HG03565 (cell line): ENCODE results near the gene ATRN.

Experiments used
- ATAC-seq: cut with Tn5 transposase; IDR thresholded peaks from one replicate; pipeline ENCODE4 v1.9.1; 2021; ENCODE audit warnings: mild to moderate bottlenecking, moderate library complexity; ENCODE audit not compliant: unreplicated experiment

The ATRN gene

DNA sequence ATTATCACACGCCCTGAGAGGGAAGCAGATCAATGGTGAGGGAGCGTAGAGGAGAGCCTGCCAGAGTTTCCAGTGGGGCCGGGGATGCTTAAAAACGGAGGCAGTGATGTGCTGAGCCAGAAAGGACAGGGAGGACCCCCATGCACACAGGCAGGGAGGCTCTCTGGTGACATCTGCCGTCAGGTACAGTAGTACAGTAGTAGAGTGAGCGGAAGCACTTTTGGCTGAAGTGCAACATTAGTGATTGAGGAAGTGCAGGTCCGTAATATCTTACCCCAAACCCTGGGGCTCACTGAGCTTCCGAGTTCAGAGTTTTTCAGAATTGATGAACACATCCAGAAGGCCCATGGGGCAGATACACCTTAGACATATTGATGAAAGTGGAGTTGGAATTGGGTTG is 150.3 kb downstream of the ATRN start:
- ATAC-seq, result no peak

DNA sequence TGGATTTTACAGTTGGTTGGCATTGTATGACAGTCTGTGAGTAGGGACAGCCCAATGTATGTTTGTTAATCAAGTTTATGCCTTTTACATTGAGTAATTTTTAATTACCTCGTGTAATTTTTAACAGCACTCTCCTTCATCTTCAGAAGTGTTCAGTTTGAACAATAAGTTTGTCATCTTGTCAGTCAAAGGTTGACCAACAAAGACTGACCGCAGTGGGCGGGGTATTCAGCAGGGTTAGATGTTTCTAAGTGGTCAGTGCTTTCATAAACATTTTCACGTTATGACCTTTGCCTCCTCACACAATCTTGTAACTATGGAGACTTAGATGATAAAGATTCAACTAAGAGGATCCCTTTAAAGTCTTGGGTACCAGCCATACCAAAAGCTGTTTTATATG is 151.6 kb downstream of the ATRN start:
- ATAC-seq, result no peak

DNA sequence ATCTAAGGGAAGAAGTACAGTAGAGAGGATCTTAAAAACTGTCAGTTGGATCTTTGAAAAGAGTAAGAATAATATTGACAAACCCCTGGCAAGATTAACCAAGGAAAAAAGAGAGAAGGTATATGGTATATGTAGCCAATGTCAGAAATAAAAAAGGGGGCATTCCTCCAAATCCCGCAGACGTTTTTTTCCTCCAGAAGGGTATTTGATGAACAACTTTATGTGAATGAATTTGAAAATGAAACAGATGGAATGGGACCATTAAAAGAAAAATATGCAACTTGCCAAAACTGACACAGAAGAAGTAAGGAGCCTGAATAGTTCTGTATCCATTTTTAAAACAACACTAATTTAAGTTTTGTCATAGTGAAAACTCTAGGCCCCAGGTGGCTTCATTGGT is 156.7 kb downstream of the ATRN start:
- no peak for ATAC-seq

DNA sequence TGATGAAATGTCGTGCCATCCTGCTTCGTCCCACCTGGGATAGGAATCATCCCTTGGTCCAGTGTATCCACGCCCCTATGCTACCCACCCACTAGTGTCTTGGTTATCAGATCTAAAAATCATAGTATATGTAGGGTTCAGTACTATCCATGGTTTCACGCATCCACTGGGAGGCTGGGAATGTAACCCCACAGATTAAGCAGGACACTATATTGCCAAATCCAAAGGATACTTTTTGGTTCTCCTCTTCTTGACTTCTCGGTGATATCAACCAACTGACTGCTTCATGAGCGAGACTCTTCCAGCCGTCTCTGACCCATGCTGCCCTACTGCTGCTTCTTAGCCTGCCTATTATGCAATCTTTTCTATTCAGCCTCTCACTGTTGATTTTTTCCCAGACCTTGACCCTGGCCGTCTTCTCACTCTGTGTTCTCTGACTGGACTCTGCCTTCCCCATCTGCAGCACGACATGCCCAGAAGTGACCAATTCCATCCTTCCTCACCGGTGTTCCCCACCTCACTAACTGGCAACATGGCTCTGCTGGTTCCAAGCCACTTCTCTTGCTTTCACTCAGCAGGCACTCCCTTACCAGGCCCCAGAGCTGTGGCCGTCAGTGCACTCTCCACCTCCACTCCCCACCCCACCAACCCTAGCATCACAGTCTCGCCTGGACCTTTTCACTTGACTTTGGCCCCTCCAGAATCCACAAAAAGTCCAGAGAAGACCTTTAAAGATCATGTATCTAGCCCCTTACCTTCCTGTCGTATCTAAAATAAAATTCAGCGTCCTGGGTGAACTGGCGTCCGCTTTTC is 157.9 kb downstream of the ATRN start:
- no peak for ATAC-seq

DNA sequence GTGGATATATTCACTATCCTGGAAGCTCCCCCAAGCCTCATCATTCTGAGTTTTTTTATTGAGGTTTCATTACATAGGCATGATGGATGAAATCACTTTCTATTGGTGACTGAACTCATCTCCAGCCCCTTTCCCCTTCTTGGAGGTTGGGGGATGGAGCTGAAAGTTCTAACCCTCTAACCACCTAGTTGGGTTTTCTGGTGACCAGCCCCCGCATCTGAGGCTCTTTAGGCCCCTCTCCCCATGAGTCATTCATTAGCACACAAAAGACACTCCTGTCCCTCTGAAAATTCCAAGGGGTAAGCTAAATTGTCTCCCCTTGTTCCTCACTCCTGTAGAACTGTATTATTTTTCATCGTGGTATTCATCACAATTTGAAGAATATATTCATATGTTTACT is 159.1 kb downstream of the ATRN start:
- no peak for ATAC-seq

DNA sequence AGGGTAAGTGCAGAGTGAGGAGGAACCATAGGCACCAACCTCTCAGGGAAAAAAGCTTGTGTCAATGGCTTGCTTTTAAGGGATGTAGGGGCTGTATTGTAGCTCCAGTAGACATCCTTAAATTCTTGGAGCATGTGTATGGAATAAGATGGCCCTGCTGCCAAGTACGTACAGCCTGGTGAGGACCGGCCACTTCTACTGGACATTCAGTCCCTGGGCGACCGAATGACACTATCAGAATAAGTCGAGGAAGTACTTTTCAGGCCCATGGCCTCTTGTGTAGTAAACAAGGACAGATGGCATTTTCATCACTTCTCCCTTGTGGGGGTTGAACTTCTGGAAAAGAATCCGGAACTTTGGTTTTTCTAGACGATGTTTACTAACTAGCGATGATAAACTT is 159.6 kb downstream of the ATRN start:
- ATAC-seq, result no peak

DNA sequence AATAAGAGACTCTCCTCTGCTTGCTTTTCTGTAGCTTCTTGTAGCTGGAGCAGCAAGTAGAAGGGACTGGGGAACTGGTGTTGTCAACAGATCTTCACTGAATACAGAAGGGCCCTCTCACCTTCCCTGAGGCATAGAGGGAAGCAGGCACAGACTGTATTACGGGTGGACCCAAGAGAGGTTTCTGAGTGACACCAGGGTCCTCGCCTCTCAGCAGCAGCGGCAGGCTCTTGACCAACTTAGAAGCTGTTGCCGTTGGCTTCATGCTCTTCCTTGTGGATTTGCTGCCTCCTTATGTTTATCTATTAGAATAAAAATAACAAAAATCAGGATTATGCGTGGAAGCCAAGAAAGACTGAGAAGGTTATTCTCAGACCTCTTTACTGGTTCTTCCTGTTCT is 160.7 kb downstream of the ATRN start:
- no peak for ATAC-seq

DNA sequence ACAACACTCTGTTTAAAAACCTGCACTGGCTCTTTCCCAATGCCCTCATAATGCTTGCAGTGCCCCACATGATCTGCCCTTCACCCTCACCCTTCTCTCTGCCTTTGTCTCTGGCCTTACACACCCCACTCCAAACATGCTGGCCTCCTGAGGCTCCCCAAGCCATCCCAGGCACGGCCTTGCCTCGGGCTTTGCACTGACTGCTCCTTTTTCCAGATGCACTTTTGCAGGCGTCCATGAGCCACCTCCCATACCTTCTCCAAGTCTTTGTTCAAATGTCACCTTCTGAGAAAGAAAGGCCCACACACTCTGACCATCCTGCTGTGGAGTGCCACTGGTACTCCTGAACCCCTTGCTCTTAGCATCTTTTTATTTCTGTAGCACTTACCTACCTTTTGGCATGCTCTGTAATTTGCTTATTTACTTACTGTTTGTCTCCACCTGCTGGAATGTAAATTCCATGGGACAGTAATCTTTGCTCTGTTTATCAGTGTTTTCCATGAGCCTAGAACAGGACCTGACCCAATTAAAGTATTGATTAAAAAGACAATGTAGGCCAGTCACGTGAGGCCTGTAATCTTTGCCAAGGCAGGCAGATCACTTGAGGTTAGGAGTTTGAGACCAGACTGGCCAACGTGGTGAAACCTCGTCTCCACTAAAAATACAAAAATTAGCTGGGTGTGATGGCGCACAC is 161.6 kb downstream of the ATRN start:
- ATAC-seq, result no peak

DNA sequence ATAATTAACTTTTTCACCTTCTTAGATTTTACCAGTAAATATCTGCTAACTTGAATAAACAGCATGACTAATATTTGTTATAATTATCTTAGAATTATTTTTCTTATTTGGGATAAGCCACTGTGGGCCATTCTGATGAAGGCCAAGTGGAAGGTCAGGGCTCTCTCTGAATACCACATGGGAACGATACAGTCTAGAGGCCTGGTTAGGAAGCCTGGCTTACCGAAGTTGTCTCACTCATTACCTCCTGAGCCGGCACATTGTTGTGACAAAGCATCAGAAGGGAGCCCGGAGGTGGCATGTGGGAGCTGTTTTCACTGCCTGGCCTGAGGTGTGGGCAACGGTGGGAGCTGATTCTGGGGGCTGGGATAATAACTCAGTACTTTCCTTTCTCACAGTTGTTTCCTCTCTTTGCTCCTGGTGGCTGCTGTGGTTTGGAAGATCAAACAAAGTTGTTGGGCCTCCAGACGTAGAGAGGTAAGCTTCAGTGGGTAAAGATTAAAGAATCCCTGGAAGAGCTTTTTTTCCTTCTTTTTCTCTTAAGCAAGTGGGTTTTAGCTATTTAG is 163.2 kb downstream of the ATRN start:
- ATAC-seq, result no peak

DNA sequence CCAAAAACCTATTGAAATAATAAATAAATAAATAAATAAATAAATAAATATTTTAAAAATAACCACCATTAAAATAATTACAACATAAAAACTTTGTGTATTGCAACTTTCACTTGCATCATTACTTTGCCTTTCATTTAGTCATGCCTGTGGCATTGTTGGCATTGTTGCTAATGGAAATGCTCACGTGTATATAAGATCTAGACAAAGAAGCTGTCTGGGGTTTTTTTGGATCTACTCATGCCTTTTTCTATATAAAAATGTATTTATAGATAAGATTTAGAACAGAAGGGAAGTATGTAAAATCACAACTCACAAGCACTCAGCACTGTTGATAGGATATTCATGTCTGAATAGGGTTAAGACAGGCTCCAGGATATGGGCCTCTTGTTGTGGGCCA is 164.5 kb downstream of the ATRN start:
- no peak for ATAC-seq

DNA sequence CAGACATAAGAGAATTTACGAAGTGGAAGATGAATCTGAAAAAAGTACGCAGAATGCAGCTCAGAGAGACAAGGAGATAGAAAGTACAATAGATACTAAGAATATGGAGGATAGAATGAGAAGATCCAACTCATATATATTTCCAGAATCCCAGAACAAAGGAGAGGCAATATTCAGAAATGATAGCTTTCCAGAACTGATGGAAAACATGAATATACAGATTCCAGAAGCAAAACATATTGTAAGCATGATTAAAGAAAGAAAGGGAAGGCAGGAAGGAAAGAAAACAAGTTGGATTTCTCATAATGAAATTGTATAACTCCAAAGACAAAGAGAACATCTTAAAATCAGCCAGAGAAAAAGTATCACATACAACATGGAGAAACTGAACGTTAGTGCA is 169.4 kb downstream of the ATRN start:
- no peak for ATAC-seq

DNA sequence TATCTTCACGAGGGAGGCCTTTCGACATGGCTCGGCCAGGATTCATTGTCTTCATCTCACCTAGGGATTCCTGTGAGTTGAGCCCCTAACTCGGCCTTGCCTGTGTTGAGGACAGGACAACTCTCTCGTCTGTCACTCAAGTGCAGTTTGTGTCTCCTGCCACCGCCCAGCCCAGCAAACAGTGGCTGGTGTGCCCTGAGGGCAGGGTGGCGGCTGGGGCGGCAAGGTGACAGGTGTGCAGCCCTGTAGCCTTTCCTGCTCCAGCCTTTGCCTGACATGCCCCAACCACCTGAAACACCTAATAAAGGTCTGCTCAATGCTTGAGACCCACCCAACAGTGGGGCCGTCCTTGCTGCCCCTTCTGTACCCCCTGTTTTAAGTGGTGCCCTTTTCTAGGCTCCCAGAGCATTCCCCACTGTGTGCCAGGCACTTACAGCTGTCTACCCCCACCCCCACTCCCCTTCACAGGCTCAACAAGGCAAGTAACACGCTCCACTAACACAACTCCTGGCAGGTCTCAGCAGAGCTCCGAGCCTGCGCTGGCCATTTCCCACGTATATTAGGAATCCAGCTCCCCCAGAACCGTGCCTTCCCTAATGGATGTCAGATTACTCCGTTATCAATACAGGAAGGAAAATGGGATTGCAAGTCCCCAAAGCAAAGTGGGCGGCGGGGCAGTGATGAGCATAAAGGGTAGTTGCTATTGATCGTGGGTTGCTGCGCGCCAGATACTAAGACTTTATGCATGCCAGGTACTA is 174.7 kb downstream of the ATRN start:
- ATAC-seq, result no peak

DNA sequence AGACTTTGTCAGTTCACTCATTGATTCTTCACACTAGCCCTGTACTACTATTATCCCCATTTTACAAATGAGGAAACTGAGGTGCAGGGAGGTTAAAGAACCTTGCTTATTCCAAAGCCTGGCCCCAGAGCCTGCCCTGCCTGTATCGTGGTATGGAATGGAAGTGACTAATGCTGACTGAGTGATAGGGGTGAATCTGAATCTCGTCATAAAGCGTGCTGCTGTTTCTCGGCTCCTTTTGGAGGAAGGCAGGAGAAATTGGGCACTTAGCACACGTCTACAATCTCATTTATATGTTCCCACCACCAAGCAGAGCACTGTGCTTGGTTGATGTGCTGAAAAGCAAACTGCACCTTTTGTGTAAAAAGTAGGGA is 175.2 kb downstream of the ATRN start:
- no peak for ATAC-seq

DNA sequence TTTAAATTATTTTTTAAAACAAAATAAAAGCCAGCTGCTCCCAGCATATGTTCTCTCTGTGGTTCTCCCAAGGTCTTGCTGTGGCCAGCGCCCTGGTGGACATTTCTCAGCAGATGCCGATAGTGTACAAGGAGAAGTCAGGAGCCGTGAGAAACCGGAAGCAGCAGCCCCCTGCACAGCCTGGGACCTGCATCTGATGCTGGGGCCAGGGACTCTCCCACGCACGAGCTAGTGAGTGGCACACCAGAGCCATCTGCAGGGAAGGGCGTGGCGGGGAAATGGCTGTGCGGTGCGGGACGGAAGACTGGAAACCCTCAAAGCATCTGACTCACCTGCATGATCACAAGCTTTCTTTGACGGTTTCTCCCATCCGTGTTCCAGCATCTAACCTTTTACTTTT is 175.8 kb downstream of the ATRN start:
- no peak for ATAC-seq

DNA sequence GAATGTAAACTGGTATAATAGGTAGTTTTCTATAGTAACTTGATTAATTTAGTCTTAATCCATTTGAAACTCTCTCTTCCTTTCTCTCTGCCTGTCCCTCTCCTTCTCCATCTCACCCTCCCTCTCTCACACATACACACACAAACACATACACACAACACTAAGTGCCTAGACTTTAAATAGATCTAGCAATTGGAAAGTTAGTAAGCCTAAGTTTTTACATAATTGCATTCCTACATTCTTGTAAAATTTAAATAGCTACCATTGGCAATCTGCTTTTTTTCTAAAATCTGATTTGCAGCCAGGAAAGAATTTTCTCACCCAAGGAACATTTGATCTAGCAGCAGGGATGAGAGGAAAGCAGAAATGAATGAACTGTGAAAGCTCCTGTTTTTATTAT is 176.7 kb downstream of the ATRN start:
- no peak for ATAC-seq

DNA sequence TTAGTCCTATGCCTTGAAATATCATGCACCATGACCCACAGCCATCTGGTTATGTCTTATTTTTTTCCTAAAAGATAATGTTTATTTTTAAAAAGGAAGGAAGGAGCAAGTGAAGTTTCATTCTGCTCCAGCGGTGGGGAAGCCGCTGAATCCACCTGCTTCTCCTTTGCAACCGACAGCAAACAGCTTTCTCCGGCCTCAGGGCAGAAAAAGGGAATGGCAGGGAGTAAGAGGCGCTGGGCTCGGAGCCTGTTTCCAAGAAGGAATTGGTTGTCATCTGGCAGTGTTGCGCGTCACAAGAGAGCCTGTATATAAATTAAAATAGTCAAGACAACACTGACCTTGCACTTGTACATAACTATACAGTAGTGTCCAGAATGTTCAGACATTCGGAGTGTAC is 178.1 kb downstream of the ATRN start:
- no peak for ATAC-seq

DNA sequence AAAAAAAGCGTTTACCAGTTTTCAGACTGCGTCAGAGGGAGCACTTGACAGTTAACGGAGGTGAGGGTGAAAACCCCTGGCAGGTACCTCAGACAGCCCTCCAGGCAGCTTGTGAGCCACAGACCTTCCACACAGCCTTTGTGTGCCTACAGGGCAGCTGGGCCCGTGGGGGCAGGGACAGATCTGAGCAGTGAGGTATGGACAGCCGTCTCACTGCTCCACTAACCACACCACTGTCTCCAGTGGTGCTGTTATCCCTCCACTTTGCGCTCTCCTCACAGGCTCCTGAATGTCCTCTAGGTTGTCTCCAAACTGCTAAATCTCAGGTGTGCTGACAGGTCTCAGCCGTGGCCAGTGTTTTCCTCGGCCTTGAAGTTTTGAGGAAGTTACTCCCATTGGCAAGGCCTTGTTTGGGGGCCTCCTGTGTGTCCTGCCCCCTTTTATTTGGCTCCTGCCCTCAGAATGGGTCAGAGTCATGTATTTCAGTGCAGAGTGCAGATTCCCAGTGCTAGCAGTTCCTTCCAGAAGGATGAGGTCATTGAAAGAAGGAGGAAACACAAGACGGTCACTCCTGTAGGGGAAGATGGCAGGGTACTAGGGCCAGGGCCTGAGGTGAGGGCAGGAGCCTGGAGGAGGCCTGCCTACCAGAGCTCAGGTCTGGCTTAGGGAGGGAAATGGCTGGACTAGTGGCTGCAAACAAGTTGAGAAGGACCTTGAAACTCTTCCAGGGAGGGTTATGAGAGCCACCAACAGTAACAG is 180.6 kb downstream of the ATRN start:
- ATAC-seq, result no peak

DNA sequence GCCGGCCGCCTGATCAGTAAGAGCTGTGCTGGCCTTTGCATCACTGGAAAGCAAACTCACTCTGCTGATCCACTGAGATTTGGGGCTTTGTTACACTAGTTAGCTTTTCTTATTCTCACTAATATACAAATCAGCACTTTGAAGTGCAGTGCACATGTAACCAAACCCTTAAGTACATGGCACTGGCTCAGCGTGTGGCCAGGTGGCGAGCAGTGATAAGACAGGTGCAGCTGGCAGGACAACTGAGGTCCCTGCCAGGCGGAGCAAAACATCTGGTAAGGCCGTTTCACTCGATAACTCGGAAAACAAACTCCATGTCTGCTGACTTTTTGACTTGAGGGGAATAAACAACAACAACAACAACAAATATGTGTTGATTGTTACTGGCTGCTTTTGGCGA is 181.4 kb downstream of the ATRN start:
- no peak for ATAC-seq

DNA sequence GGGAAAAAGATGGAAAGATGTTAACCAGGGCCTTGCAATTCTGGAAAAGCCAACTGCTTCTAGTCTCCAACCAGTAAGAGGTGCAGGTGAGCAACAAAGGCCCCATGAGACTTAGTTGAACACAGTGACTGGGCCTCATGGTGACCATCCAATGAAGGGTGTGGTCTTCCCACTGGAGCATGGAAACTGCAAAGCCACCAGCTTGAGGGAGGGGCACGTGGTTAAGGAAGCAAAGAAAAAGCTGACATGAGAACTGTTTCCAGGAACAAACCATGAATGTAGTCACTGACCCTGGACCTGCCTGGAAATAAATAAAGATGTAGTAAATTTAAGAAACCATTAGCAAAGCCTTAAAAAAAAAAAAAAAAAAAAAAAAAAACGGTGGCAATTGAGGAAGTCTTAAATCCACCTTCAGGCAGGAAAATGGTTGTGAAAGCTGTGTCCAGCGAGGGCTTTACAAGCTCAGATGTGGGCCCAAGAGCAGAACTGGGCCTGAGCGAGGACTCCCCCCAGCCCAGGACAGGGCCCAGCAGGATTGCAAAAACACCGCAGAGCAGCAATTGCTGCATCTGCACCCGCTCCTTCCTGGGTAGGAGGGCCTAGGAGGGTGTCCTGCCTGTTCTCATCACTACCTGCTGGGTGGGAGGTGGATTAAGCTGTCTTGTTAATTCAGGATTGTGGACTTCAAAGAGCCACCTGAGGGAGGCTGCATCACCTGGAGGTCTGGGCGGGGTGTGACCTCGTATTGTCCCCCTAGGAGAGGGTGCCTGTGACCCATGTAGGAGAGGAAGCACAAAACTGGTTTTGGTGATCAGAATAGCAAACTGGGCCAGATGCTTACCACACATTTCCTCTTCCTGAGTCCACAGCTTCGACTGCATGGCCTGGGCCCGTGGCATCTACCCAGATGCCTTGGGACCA is 182.1 kb downstream of the ATRN start:
- no peak for ATAC-seq

DNA sequence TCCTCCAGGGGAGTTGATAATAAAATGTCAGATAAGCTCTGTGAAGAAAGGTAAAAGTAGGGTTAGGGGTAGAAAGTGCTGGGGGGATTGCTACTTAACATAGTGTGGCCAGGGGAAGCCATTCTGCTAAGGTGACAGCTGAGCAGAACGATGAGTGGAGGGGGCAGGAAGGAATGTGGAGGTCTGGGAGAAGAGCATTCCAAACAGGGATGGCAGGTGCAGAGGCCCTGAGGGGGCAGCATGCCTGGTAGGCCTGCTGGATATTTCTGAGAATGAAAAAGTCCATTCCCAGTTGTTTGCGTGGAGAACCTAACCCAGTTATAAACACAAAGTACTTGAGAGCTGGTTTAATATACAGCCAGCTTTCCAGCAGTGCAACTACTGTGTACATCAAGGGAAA is 183.1 kb downstream of the ATRN start:
- no peak for ATAC-seq
